ENCODE data around the gene IFNGR2. TPM values are rescaled to one million over a fixed set of nuclear protein-coding genes. Genes with fewer than 3 reads are reported as not detected.

Gene IFNGR2
- total and polyA plus RNA-seq, 2 of the 4 experiments (the other 2 are of a cell fraction): 66.0 to 73.8 TPM

DNA sequence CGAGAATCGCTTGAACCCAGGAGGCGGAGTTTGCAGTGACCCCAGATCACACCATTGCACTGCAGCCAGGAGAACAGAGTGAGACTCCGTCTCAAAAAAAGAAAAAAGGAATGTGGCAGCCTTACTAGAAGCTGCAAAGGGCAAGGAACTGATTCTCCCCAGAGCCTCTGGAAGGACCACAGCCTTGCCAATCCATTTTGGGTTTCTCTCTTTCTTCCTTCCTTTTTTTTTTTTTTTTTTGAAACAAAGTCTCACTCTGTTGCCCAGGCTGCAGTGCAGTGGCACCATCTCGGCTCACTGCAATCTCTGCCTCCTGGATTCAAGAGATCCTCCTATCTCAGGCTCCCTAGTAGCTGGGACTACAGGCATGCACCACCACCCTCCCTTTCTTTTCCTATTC, 9.9 kb upstream of the IFNGR2 start:
- Histone ChIP-seq H4K5ac (ENCODE audit: low read depth, low read length) (no peak overlapping the region), H3K36me3 (ENCODE audit: control insufficient read depth, insufficient read depth, low read length) (no peaks in the 10 kb centered on the region), H3K9me3 (ENCODE audit: control insufficient read depth, insufficient read depth, low read length) (no peaks in the 10 kb centered on the region), H3K9ac (ENCODE audit: low read depth, low read length) (no peak overlapping the region), H2AK5ac (ENCODE audit: low read depth, low read length) (no peak overlapping the region), H3K27ac (ENCODE audit: insufficient read depth, low read length) (no peak overlapping the region), H3K9me1 (ENCODE audit: insufficient read depth, low read length) (no peaks in the 10 kb centered on the region; the same call in 1 of the 2 replicates), H4K8ac (ENCODE audit: low read depth in 2 of 2, low read length in 2 of 2) (no peak overlapping the region), H2AFZ (replicated peaks; ENCODE audit: low read length, poor library complexity) (no peak overlapping the region), H3K79me1 (ENCODE audit: low read depth in 1 of 2, low read length in 2 of 2) (no peaks in the 10 kb centered on the region), H3K4me3 (ENCODE audit: insufficient read depth, low read depth, low read length) (no peak overlapping the region), H3K23ac (ENCODE audit: low read depth, low read length) (no peak overlapping the region), H3K56ac (ENCODE audit: extremely low read depth, insufficient read depth, low read length) (no peak overlapping the region), H2BK15ac (ENCODE audit: low read depth, low read length) (no peak overlapping the region), H3K18ac (ENCODE audit: low read depth, low read length) (no peak overlapping the region), H3K14ac (replicated peaks; ENCODE audit: low read depth, low read length) (no peak overlapping the region), H3K27me3 (ENCODE audit: control insufficient read depth, insufficient read depth, low read length) (peaks cover 6% of the 10 kb centered on the region), H3K4me1 (ENCODE audit: control insufficient read depth, insufficient read depth, low read length) (peaks cover 8% of the 10 kb centered on the region), H2AK9ac (replicated peaks; ENCODE audit: low read depth, low read length, poor library complexity) (no peak overlapping the region), H2BK120ac (ENCODE audit: low read depth, low read length) (no peak overlapping the region), H2BK20ac (ENCODE audit: low read depth, low read length) (no peak overlapping the region), H2BK5ac (ENCODE audit: low read depth, low read length, poor library complexity, severe bottlenecking) (no peak overlapping the region), H3K4ac (ENCODE audit: low read depth, low read length) (no peak overlapping the region), H4K20me1 (ENCODE audit: insufficient read depth, low read length) (no peaks in the 10 kb centered on the region), H4K91ac (ENCODE audit: insufficient read depth, low read depth, low read length) (no peak overlapping the region), H3K4me2 (ENCODE audit: low read depth, low read length) (no peak overlapping the region)
- in situ Hi-C loops (cut with MboI; ENCODE audit: low sequenced_read_pairs) (no loop called here), intact Hi-C loops (cut with micrococcal nuclease) (no loop called here), dilution Hi-C loops (cut with HindIII; ENCODE audit: low sequenced_read_pairs, unreplicated experiment) (no loop called here)
- 60% methylated on average over 1 of the region's 5 CpGs; no CpG with 5 or more reads in 1 of the 2 experiments for WGBS, 2 experiments (ENCODE audit: extremely low coverage in 2 of 2, insufficient read length in 1 of 2)
- ATAC-seq (ENCODE audit: low read depth) (no peak), DNase-seq (no peak)
- POLR2A ChIA-PET (ENCODE audit: unreplicated experiment): no interaction called here
- CTCF ChIA-PET: no interaction called here
- TF ChIP-seq FOS (IDR thresholded peaks at IDR 0.05; ENCODE audit: low read depth, low read length): no peak
- TF ChIP-seq NFE2L2 (IDR thresholded peaks at IDR 0.05; ENCODE audit: low read depth, low read length): no peak
- no peak for TF ChIP-seq RFX5 (IDR thresholded peaks at IDR 0.05; ENCODE audit: low read depth, low read length)
- TF ChIP-seq MAZ (IDR thresholded peaks at IDR 0.05; ENCODE audit: borderline replicate concordance, low read depth, low read length): no peak
- no peak for TF ChIP-seq RCOR1 (IDR thresholded peaks at IDR 0.05; ENCODE audit: insufficient replicate concordance, low read length)
- TF ChIP-seq MAFK (IDR thresholded peaks at IDR 0.05; ENCODE audit: low read depth, low read length): no peak
- TF ChIP-seq SMC3 (IDR thresholded peaks at IDR 0.05; ENCODE audit: low read depth, low read length): no peak
- no peak for TF ChIP-seq CHD1 (IDR thresholded peaks at IDR 0.05; ENCODE audit: low read depth, low read length)
- TF ChIP-seq, protein P1, sequence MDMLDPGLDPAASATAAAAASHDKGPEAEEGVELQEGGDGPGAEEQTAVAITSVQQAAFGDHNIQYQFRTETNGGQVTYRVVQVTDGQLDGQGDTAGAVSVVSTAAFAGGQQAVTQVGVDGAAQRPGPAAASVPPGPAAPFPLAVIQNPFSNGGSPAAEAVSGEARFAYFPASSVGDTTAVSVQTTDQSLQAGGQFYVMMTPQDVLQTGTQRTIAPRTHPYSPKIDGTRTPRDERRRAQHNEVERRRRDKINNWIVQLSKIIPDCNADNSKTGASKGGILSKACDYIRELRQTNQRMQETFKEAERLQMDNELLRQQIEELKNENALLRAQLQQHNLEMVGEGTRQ (IDR thresholded peaks at IDR 0.05; ENCODE audit: low read depth, low read length): no peak
- TF ChIP-seq, protein P2, sequence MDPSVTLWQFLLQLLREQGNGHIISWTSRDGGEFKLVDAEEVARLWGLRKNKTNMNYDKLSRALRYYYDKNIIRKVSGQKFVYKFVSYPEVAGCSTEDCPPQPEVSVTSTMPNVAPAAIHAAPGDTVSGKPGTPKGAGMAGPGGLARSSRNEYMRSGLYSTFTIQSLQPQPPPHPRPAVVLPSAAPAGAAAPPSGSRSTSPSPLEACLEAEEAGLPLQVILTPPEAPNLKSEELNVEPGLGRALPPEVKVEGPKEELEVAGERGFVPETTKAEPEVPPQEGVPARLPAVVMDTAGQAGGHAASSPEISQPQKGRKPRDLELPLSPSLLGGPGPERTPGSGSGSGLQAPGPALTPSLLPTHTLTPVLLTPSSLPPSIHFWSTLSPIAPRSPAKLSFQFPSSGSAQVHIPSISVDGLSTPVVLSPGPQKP (IDR thresholded peaks at IDR 0.05; ENCODE audit: borderline replicate concordance, low read depth, low read length): no peak
- BruUV-seq (replicated peaks): no TSS peak
